ENCODE measurements around the gene ANKRD18A. TPM values are rescaled to one million over a fixed set of nuclear protein-coding genes. Genes with fewer than 3 reads are reported as not detected.

The ANKRD18A gene
- total and polyA plus RNA-seq, 8 donors = 2.1 to 20.6 (median 8.2) TPM

DNA sequence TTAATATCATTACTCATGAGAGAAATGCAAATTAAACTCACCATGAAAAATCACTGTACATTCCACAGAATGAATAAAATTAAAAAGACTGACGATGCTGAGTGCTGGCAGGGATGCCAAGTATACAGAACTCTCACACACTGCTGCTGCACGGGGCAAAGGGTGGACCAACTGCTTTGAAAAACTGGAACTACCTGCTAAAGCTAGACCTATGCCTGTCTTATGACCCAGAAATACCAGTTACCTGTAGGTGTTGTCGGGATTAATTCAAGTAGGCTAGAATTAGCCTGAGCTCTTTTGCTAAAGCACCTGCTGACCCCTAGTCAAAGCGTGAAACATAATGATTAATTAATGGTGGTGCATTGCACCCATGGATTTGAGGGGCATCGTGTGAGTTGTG is 36.5 kb upstream of the ANKRD18A start:
- no peak for ATAC-seq
- Histone ChIP-seq H3K4me3 (no peak overlapping the region), H3K4me1 (no peaks in the 10 kb centered on the region), H3K27ac (no peak overlapping the region), H3K36me3 (no peaks in the 10 kb centered on the region), H3K9me3 (no peaks in the 10 kb centered on the region), H3K27me3 (no peaks in the 10 kb centered on the region)
- intact Hi-C loops (cut with DNase I) = no loop called here
- no peak for DNase-seq
- no peak for FAIRE-seq
- TF ChIP-seq, protein P1, sequence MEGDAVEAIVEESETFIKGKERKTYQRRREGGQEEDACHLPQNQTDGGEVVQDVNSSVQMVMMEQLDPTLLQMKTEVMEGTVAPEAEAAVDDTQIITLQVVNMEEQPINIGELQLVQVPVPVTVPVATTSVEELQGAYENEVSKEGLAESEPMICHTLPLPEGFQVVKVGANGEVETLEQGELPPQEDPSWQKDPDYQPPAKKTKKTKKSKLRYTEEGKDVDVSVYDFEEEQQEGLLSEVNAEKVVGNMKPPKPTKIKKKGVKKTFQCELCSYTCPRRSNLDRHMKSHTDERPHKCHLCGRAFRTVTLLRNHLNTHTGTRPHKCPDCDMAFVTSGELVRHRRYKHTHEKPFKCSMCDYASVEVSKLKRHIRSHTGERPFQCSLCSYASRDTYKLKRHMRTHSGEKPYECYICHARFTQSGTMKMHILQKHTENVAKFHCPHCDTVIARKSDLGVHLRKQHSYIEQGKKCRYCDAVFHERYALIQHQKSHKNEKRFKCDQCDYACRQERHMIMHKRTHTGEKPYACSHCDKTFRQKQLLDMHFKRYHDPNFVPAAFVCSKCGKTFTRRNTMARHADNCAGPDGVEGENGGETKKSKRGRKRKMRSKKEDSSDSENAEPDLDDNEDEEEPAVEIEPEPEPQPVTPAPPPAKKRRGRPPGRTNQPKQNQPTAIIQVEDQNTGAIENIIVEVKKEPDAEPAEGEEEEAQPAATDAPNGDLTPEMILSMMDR (IDR thresholded peaks at IDR 0.05) = no peak
- 20 to 24% methylated on average over 5 of the region's 5 CpGs for WGBS, 2 donors

DNA sequence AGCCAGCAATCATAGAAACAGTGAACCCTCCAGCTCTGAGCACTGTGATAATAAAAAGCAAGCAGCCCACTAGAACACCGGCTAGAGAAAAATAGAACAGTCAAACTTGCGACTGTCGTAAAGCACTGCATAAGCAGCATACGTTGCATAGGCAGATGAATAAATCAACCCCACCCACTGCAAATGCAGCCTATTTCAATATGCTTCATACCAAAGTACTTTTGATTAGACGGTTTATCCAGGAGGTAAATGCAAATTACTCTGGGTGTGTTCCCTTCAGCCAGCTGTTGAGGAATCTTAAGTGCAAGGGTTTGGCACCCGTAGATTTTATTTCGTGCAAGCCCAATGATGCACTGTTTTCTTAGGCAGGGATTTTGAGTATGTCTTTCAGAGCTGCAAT is 32.1 kb upstream of the ANKRD18A start:
- Histone ChIP-seq H3K36me3 (no peaks in the 10 kb centered on the region), H3K9me3 (no peaks in the 10 kb centered on the region), H3K4me3 (no peak overlapping the region), H3K4me1 (no peaks in the 10 kb centered on the region), H3K27ac (no peak overlapping the region), H3K27me3 (no peaks in the 10 kb centered on the region)
- FAIRE-seq = no peak
- ATAC-seq = no peak
- intact Hi-C loops (cut with DNase I) = no loop called here
- 65 to 74% methylated on average over 7 of the region's 7 CpGs for WGBS, 2 donors
- DNase-seq = no peak
- TF ChIP-seq, protein P1 (IDR thresholded peaks at IDR 0.05) = no peak

DNA sequence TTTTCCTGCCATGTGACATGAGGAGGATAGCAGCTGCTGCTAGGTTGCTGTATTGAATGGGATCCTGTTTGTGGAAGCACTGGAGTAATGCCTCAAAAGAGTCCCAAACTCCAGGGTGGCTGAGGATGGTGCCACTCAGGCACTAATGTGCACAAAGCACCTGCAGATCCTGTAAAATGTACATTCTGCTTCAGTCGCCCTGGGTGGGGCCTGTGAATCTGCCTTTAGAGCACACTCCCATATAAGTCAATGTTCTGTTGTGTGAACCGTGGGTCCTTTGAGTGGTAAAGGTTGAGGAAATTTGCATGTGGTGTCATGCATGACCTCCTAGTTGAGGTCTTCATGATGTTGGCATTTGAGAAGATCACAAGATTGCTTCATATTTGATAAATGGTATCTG is 31.6 kb upstream of the ANKRD18A start:
- ATAC-seq (no peak), FAIRE-seq (no peak), DNase-seq (no peak)
- H3K4me3 ChIP-seq = no peak overlapping the region
- 42 to 51% methylated on average over 2 of the region's 2 CpGs for WGBS, 2 donors
- no peaks in the 10 kb centered on the region for H3K27me3 ChIP-seq
- H3K27ac ChIP-seq = no peak overlapping the region
- intact Hi-C loops (cut with DNase I) = no loop called here
- no peaks in the 10 kb centered on the region for H3K36me3 ChIP-seq
- H3K4me1 ChIP-seq = no peaks in the 10 kb centered on the region
- H3K9me3 ChIP-seq = no peaks in the 10 kb centered on the region
- TF ChIP-seq, protein P1 (IDR thresholded peaks at IDR 0.05) = no peak

DNA sequence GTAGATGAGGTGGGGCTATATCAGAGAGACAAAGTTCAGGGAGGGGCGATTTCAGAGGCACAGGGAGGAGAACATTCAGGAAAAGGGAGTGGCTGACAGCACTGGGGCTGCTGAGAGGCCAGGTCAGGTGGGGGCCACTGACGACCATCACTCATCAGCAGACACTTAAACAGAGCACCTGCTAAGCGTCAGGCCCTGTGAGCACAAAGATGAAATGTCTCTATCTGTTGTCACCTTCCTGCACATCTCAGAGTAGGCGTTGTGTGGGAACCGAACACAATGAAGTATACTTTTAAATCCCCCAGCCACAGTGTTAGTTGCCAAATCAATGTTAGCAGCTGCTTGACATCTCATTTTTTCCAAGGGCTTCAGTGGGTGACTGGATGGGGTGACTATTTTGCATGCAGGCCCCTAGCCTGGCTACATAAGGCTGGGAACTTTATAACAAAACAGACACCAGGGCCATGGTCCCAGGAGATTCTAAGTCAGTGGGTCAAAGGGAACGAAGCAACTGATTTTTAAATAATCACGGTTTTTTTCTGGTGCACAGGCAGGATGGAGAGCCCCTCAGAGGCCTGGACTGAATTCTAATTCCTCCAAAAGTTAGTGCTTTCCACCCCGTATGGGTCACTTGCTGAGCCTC is 31.1 kb upstream of the ANKRD18A start:
- no peak for ATAC-seq
- Histone ChIP-seq H3K4me3 (no peak overlapping the region), H3K36me3 (no peaks in the 10 kb centered on the region), H3K9me3 (no peaks in the 10 kb centered on the region), H3K27me3 (no peaks in the 10 kb centered on the region), H3K4me1 (no peaks in the 10 kb centered on the region), H3K27ac (no peak overlapping the region)
- FAIRE-seq = no peak
- 58 to 61% methylated on average over 8 of the region's 8 CpGs for WGBS, 2 donors
- intact Hi-C loops (cut with DNase I) = no loop called here
- no peak for DNase-seq
- TF ChIP-seq, protein P1 (IDR thresholded peaks at IDR 0.05) = no peak

DNA sequence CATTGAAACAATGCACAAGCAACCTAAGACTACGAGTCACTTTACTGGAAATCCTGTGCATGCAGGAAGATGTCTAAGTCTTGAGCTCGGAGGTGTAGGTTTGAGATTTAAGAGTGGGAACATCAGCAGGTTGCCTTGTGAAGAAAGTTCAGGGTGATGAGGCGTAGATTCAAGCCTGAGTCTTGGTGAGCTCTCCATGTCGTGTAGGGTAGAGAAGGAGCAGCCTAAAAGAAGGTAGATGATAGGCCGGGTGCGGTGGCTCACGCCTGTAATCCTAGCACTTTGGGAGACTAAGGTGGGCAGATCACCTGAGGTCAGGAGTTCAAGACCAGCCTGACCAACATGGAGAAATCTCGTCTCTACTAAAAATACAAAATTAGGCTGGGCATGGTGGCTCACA is 30.2 kb upstream of the ANKRD18A start:
- 72 to 84% methylated on average over 8 of the region's 8 CpGs for WGBS, 2 donors
- Histone ChIP-seq H3K9me3 (no peaks in the 10 kb centered on the region), H3K27me3 (no peaks in the 10 kb centered on the region), H3K27ac (no peak overlapping the region), H3K36me3 (no peaks in the 10 kb centered on the region), H3K4me1 (no peaks in the 10 kb centered on the region), H3K4me3 (no peak overlapping the region)
- no peak for FAIRE-seq
- ATAC-seq = no peak
- DNase-seq = no peak
- intact Hi-C loops (cut with DNase I) = no loop called here
- TF ChIP-seq, protein P1 (IDR thresholded peaks at IDR 0.05) = no peak
